Measurements from ENCODE around the gene LRRC3.

- no peak for TF ChIP-seq CTCF (IDR thresholded peaks at IDR 0.05; ENCODE audit: low read length)
- no peak for TF ChIP-seq EZH2phosphoT487 (IDR thresholded peaks at IDR 0.05; ENCODE audit: low read length)
- no peak for TF ChIP-seq EZH2 (optimal IDR thresholded peaks at IDR 0.05; ENCODE audit: low read depth, low read length)
Observed at GRCh38 chr21:44495611-44496563, 40.6 kb downstream of the LRRC3 start.

Data from MM.1S (cell line).